Rectal smooth muscle tissue (tissue), 1 donor: ENCODE data around the gene RASD1.

Experiments used
- H3K27ac ChIP-seq: one replicate; pipeline ENCODE4 v1.7.0; 2013; ENCODE audit warnings: low read depth, low read length, inconsistent platforms
- H3K27me3 ChIP-seq: one replicate; pipeline ENCODE4 v1.7.0; 2013; ENCODE audit warnings: low read length; ENCODE audit not compliant: control insufficient read depth, insufficient read depth
- H3K36me3 ChIP-seq: one replicate; pipeline ENCODE4 v1.7.0; 2013; ENCODE audit warnings: low read length; ENCODE audit not compliant: control insufficient read depth, insufficient read depth
- H3K4me1 ChIP-seq: one replicate; pipeline ENCODE4 v1.7.0; 2013; ENCODE audit warnings: low read length; ENCODE audit not compliant: control insufficient read depth, insufficient read depth
- H3K4me3 ChIP-seq: one replicate; pipeline ENCODE4 v1.7.0; 2013; ENCODE audit warnings: low read length
- H3K9ac ChIP-seq: one replicate; pipeline ENCODE4 v1.7.0; 2013; ENCODE audit warnings: low read length

The RASD1 gene

GRCh38 chr17:17505151-17505550, 9.0 kb upstream of the RASD1 start:
- no peak overlapping the region for H3K4me3 ChIP-seq
- no peaks in the 10 kb centered on the region for H3K27me3 ChIP-seq
- H3K27ac ChIP-seq, result no peak overlapping the region
- no peaks in the 10 kb centered on the region for H3K36me3 ChIP-seq
- H3K4me1 ChIP-seq, result no peaks in the 10 kb centered on the region
- H3K9ac ChIP-seq, result no peak overlapping the region

GRCh38 chr17:17504341-17505140, 8.3 kb upstream of the RASD1 start:
- Histone ChIP-seq H3K27me3 (no peaks in the 10 kb centered on the region), H3K4me1 (no peaks in the 10 kb centered on the region), H3K36me3 (no peaks in the 10 kb centered on the region), H3K9ac (no peak overlapping the region), H3K27ac (no peak overlapping the region), H3K4me3 (no peak overlapping the region)

- no peak overlapping the region for H3K4me3 ChIP-seq
- H3K27ac ChIP-seq, result no peak overlapping the region
- no peaks in the 10 kb centered on the region for H3K4me1 ChIP-seq
- no peak overlapping the region for H3K9ac ChIP-seq
- H3K36me3 ChIP-seq, result no peaks in the 10 kb centered on the region
- no peaks in the 10 kb centered on the region for H3K27me3 ChIP-seq
These were observed 7.5 kb upstream of the RASD1 start for GRCh38 chr17:17503566-17504130.

- no peak overlapping the region for H3K9ac ChIP-seq
- H3K27ac ChIP-seq, result no peak overlapping the region
- no peak overlapping the region for H3K4me3 ChIP-seq
- H3K4me1 ChIP-seq, result no peaks in the 10 kb centered on the region
- no peaks in the 10 kb centered on the region for H3K27me3 ChIP-seq
- H3K36me3 ChIP-seq, result no peaks in the 10 kb centered on the region
These were observed 6.8 kb upstream of the RASD1 start for GRCh38 chr17:17502741-17503565.

GRCh38 chr17:17500999-17501605, 4.9 kb upstream of the RASD1 start:
- H3K27me3 ChIP-seq, result no peaks in the 10 kb centered on the region

GRCh38 chr17:17499402-17500145, 3.4 kb upstream of the RASD1 start:
- Histone ChIP-seq H3K27ac (no peak overlapping the region), H3K9ac (no peak overlapping the region), H3K4me3 (no peak overlapping the region), H3K27me3 (no peaks in the 10 kb centered on the region), H3K4me1 (no peaks in the 10 kb centered on the region), H3K36me3 (no peaks in the 10 kb centered on the region)

More at GRCh38 chr17:17500999-17501605, 4.9 kb upstream of the RASD1 start:
- Histone ChIP-seq H3K36me3 (no peaks in the 10 kb centered on the region), H3K27ac (no peak overlapping the region), H3K9ac (no peak overlapping the region), H3K4me1 (no peaks in the 10 kb centered on the region), H3K4me3 (no peak overlapping the region)

GRCh38 chr17:17498606-17499301, 2.6 kb upstream of the RASD1 start:
- Histone ChIP-seq H3K4me3 (no peak overlapping the region), H3K27ac (no peak overlapping the region), H3K9ac (no peak overlapping the region), H3K27me3 (no peaks in the 10 kb centered on the region), H3K4me1 (no peaks in the 10 kb centered on the region), H3K36me3 (no peaks in the 10 kb centered on the region)

- H3K9ac ChIP-seq, result no peak overlapping the region
- no peaks in the 10 kb centered on the region for H3K36me3 ChIP-seq
- no peaks in the 10 kb centered on the region for H3K27me3 ChIP-seq
- no peaks in the 10 kb centered on the region for H3K4me1 ChIP-seq
- no peak overlapping the region for H3K27ac ChIP-seq
- H3K4me3 ChIP-seq, result no peak overlapping the region
These were observed 1.8 kb upstream of the RASD1 start for GRCh38 chr17:17497845-17498520.

- Histone ChIP-seq H3K36me3 (no peaks in the 10 kb centered on the region), H3K4me1 (no peaks in the 10 kb centered on the region), H3K4me3 (no peak overlapping the region), H3K9ac (no peak overlapping the region), H3K27ac (peak overlapping the region; percentile 64), H3K27me3 (no peaks in the 10 kb centered on the region)
These were observed 1.1 kb upstream of the RASD1 start for GRCh38 chr17:17497065-17497844.

GRCh38 chr17:17495536-17496188, 533 bp downstream of the RASD1 start:
- Histone ChIP-seq H3K27ac (no peak overlapping the region), H3K4me1 (no peaks in the 10 kb centered on the region), H3K27me3 (no peaks in the 10 kb centered on the region), H3K36me3 (peaks cover 8% of the 10 kb centered on the region), H3K4me3 (peak overlapping the region; percentile 75), H3K9ac (no peak overlapping the region)
